Glomerular endothelial cell (primary cell): ENCODE measurements around the gene MYO5A. TPM values are rescaled to one million over a fixed set of nuclear protein-coding genes. Genes with fewer than 3 reads are reported as not detected.

ENCODE experiments used
- DNase-seq: peaks from one replicate; pipeline ENCODE4 v3.0.0-alpha.2; 2011; ENCODE audit warnings: low read depth, low spot score; ENCODE audit errors: extremely low read depth
- total RNA-seq: library from RNA; depleted of rRNA; stranded (reverse); fragments of >200 nt; gene quantifications from 2 replicates; pipeline ENCODE4 v1.2.3, GENCODE V29; 2015

MYO5A gene
- total RNA-seq, 1 donor from 2014 or later, result 70.9 TPM

GRCh38 chr15:52338058-52338457 lies 190.6 kb downstream of the MYO5A start:
- no peak for DNase-seq

DNA sequence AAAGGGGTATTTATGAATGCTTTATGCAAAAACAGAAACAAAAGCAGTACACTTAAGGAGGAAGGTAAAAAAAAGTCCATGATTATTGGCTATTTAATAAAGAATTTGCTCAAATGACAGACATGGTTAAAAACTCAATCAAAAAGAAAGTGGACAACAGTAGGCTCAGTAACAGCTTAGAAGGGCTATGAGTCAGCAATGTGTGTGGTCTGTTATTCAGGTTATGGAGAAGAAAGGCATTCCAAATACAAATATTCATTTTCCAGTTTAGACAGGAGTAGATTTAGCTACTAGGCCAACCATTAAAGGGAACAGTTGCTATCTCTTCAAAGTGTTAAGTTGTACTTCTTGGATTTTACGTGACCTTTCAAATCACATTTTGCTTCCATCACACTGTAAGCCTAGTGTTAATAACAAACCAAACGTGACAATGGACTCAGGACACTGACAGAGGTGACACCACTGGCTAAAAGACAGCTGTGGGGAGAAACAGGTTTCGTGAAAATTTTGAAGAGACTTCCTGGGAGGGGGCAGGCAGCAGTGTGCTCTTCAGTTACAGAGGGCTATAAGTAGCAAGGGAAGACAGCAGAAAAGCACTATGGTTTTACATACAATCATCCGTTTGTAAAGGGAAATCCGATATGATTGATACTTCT lies 191.4 kb downstream of the MYO5A start:
- DNase-seq, result no peak

GRCh38 chr15:52336529-52336928 lies 192.2 kb downstream of the MYO5A start:
- DNase-seq, result no peak

- DNase-seq, result no peak
Observed at GRCh38 chr15:52334491-52335160, 194.1 kb downstream of the MYO5A start.

DNA sequence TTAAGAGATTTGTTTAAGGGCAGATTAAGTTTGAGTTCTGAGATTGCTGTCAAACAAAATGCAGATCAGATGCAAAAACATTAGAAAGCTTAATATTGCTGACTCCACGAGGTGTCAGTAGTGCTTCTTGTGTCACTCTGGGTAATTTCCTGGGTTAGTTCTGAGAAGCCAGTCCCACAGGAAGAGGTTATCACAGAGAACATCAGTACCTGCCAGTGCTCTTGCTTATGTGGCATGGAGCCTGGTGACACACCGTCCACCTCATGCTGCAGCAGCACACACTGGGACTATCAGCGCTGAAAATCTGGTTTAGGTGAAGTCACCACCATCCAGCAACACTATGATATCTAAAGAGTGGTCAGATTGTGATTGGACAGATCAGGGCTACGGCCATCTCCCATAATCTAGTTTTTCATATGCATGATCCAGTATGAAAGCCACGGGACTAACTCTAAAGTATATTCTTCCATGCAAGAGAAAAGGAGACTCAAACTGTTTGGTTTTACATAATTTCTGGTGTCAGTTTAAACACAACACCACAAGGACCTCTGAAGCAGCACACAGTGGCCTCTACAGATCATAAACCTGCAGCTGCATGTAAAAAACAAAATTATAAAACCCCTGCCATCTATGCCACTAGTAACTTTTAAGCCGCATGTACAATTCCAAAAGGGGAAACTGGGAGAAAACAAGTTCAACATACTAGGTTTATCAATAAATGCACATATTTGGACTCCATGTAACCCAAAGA lies 197.0 kb downstream of the MYO5A start:
- peak; percentile 41 for DNase-seq

GRCh38 chr15:52329987-52330386 lies 198.7 kb downstream of the MYO5A start:
- no peak for DNase-seq

DNA sequence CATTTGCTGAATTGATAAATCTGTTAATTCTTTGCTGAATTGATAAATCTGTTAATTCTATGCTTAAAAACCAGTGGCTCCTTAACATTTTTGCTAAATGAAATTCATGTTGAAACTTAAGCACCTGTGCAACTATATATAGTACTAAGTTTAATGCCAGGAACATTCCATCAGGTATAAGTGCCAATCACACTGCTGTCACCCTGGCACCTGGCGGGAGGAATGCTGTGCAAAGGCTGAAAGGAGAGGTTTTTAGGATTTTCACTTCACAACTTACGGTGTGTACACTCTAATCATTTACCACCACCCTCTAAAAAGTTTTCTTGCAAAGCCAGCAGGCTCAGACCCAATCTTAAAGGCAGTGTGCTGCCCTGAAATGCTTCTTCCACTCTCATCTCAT lies 199.5 kb downstream of the MYO5A start:
- DNase-seq, result no peak

- DNase-seq, result no peak
Observed at GRCh38 chr15:52328680-52329079, 200.0 kb downstream of the MYO5A start.

- no peak for DNase-seq
Observed at GRCh38 chr15:52326756-52327155, 201.9 kb downstream of the MYO5A start.

GRCh38 chr15:52324109-52324508 lies 204.6 kb downstream of the MYO5A start:
- no peak for DNase-seq

DNA sequence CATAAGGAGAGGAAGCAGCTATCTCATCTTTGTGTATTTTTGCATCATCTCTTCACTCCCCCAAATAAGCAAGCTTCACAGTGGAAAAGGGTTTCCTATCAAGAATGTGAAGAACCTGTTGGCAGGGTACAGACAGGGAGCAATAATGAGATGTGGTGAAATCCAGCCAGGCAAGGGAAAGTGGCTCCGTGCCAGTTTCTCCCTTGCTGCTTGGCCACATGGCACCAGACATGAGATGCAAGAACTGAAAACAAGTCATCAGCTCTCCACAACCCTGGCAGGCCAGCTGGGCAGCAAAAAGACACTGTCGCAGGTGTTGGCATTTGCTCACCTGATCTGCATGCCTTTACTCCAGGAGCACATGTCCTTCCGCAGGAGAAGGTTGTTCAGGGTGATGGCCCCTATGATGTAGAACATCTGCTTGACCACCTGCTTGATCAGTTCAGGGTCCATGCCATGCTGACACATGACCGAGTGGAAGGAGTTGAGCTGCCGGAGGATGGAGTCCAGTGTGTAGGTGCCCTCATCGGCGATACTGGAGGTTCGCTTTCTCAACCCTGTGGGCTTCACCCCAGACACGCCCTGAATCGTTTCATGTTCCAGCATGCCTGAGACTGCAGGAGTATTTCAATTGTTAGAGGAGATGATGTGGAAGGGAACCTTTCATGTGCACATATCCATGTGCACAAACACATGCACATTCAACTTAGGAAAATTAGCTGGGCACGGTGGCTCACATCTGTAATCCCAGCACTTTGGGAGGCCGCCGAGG lies 209.8 kb downstream of the MYO5A start:
- DNase-seq, result no peak

DNA sequence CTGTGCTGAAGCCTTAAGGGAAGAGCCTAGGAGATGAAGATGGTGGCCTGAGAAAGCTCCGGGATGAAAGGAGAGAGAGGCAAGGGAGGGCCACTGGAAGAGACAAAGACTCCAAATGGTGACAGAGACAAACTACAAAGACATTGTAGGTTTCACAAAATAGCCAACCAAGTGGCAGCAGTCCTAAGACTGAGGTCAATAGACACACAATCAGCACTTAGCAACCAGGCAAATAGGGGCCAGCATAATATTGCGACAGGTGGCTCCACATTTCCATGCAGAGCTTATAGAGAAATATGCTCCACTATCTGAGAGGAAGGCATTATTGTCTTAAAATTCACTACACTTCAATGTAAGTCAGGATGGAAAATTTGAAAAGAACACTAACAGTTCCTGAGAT lies 211.0 kb downstream of the MYO5A start:
- no peak for DNase-seq

- DNase-seq, result no peak
Observed at GRCh38 chr15:52317022-52317421, 211.7 kb downstream of the MYO5A start.

- no peak for DNase-seq
Observed at GRCh38 chr15:52309154-52309548, 219.5 kb downstream of the MYO5A start.

DNA sequence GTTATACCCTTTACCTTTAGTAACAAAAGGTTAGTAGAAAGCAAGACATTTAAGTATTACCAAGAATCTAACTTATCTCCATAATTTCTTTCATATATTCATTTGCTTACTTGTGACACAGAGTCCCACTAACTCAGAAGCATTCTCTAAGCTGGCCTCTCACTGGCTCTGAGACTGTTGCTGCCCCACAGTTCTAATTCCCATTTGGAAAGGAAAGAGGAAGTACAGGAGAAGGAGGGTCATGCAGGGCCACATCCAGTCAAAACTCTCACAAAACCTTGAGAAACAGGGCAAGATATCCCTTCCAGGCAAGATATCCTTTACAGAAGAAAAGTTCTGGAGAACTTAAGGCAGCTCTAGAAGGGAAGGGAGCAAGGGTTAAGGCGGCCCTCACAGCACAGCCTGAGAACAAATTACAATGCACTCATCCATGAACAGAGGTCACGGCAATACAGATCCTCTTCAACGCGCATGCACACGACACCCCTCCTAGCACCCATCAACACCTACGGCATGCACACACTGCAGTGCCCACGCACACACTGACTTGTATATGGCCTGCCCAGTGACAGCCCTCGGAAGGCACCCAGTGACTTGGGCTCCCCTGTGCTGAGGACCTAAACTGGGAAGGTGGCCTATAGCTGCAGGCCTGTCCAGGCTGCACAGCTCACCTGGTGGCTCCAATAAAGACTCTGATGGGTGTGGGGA lies 220.1 kb downstream of the MYO5A start:
- no peak for DNase-seq

DNA sequence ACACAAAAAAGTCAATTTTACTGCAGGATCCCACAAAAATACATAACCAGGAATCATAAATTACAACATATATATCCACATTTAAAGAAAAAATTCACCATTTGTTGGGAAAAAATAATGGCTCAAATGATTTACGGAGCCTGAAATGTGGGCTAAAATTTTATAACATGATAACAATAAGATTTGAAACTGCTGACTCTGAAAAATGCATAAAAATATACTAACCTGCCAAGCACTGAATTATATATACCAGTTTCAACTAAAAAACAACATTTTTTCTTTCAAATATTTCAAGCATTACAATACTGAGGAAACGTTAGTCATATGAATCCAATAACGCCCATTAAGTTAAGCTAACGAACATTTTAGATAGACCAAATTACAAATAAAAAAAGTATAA lies 220.8 kb downstream of the MYO5A start:
- DNase-seq, result no peak

- DNase-seq, result no peak
Observed at GRCh38 chr15:52306270-52306669, 222.4 kb downstream of the MYO5A start.

DNA sequence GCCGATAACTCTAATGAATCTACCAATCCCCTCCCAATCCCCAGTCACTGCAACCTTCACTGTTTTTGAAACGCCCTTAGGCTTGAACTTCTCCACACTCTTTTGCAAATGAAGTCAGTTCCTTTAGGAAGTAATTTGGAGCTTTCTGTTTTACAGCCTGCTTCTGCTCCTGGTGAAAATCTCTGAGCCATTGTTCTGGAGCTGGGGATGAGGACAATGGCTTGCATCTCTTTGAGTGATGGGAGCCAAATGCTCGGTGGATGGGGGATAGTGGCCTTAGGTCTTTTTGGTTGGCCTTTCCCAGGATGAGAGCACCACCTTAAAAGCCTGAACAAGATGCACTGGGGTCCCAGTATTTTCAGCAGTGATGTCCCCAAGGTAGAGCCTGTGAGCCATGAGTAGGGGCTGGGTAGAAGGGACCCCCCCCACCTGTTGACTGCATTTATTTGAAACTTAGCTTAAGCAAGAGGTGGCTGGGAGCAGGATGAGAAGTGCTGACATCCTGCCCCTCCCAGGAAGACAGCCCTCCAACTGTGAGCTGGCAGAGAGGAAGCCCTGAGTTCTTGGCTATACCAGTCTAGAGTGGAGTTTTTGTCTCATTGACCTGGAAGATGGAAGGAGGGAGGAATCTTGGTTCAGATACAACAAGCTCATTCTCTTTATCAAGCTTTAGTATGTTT lies 225.4 kb downstream of the MYO5A start:
- no peak for DNase-seq

- DNase-seq, result no peak
Observed at GRCh38 chr15:52301265-52301847, 227.3 kb downstream of the MYO5A start.
